ENCODE measurements around the gene MRPL1. TPM values are rescaled to one million over a fixed set of nuclear protein-coding genes. Genes with fewer than 3 reads are reported as not detected.

MRPL1 gene
- total and polyA plus RNA-seq, 2 donors (not counting 3 experiments of a cell fraction or from before 2014, with no cell fraction given): 11.5 to 42.9 TPM

- intact Hi-C loops (cut with micrococcal nuclease): loop anchor here (1.0 to 10.0 kb wide), 4 partner anchors 37 to 183 kb away; no protein-coding TSS in a partner anchor
- FAIRE-seq: no peak
- Histone ChIP-seq H3K9ac (replicated peaks; ENCODE audit: extremely low read depth, insufficient read depth, low read length) (peak overlapping the region; percentile 91), H3K4me2 (ENCODE audit: insufficient read depth, low read length) (peak overlapping the region; percentile 99), H4K20me1 (replicated peaks; ENCODE audit: control insufficient read depth, extremely low read depth, insufficient read depth, low read length) (peaks cover 30% of the 10 kb centered on the region), H3K79me2 (ENCODE audit: control insufficient read depth, insufficient read depth, low read length) (peaks cover 71% of the 10 kb centered on the region), H2AFZ (ENCODE audit: low read depth, low read length) (no peak overlapping the region), H3K27ac (ENCODE audit: insufficient read depth, low read depth, low read length) (peak overlapping the region; percentile 85), H3K4me1 (ENCODE audit: control insufficient read depth, extremely low read depth, insufficient read depth, low read length) (peaks cover 28% of the 10 kb centered on the region), H3K36me3 (ENCODE audit: control insufficient read depth in 2 of 2, extremely low read depth in 1 of 2, insufficient read depth in 2 of 2, low read length in 2 of 2) (no peaks in the 10 kb centered on the region), H3K27me3 (ENCODE audit: control insufficient read depth in 2 of 2, insufficient read depth in 2 of 2, low read length in 2 of 2) (no peaks in the 10 kb centered on the region), H3K4me3 (replicated peaks in 1 of 3; ENCODE audit: insufficient read depth in 1 of 3, low read depth in 1 of 3, low read length in 3 of 3) (peak overlapping the region; percentile 59 to 99 (median 96)), H3K9me3 (replicated peaks; ENCODE audit: control insufficient read depth, insufficient read depth, low read length) (no peaks in the 10 kb centered on the region), H3K9me1 (replicated peaks; ENCODE audit: control insufficient read depth, extremely low read depth, insufficient read depth, low read length) (peaks cover 7% of the 10 kb centered on the region)
- no peak for TF ChIP-seq POLR2A (IDR thresholded peaks at IDR 0.05; ENCODE audit: low read depth, low read length)
- TF ChIP-seq JUN (IDR thresholded peaks at IDR 0.05; ENCODE audit: borderline replicate concordance, insufficient read depth, insufficient read length, low read depth): no peak
- TF ChIP-seq FOS (IDR thresholded peaks at IDR 0.05; ENCODE audit: borderline replicate concordance, insufficient read depth, low read length): no peak
- no peak for TF ChIP-seq GATA2 (IDR thresholded peaks at IDR 0.05; ENCODE audit: insufficient read depth, insufficient read length, low read depth, low read length)
- no peak for TF ChIP-seq MYC (IDR thresholded peaks at IDR 0.05; ENCODE audit: low read depth, low read length)
- TF ChIP-seq MAX (IDR thresholded peaks at IDR 0.05; ENCODE audit: insufficient read depth, insufficient read length): no peak
- TF ChIP-seq EZH2 (IDR thresholded peaks at IDR 0.05; ENCODE audit: borderline replicate concordance, low read depth, low read length, severe bottlenecking): no peak
- TF ChIP-seq CTCF (IDR thresholded peaks at IDR 0.05; ENCODE audit: extremely low read depth in 1 of 2, insufficient read depth in 1 of 2, low read depth in 1 of 2, low read length in 2 of 2): no peak
- TF ChIP-seq POLR2AphosphoS5 (IDR thresholded peaks at IDR 0.05; ENCODE audit: insufficient read depth, low read depth, low read length): no peak
- dilution Hi-C loops (cut with MboI; ENCODE audit: extremely low pct_ligation_motif_present, low sequenced_read_pairs): no loop called here
- POLR2A ChIA-PET: interaction anchor here (0.6 to 1.4 kb wide), 3 partner anchors 45 to 166 kb away, joined by 3 to 5 read pairs (median 4); partner anchors contain the start of gene MRPL1
- BruUV-seq (replicated peaks): no TSS peak
- no peak for DNase-seq (ENCODE audit: low read depth, low spot score)
- CTCF ChIA-PET: interaction anchor here (0.6 to 2.6 kb wide), 13 partner anchors 15 to 240 kb away, joined by 3 to 20 read pairs (median 3); partner anchors contain the start of genes FRAS1 and MRPL1
These were observed 45.1 kb upstream of the MRPL1 start for GRCh38 chr4:77817304-77818072.

Data from endothelial cell of umbilical vein (primary cell).